GM12874 (cell line): ENCODE measurements around the gene KRTAP20-4.

ENCODE experiments used
- TF ChIP-seq, protein P1 (sequence below): IDR thresholded peaks from 2 replicates; pipeline ENCODE4 v1.5.1; 2011; ENCODE audit warnings: low read depth, mild to moderate bottlenecking, control low read depth, low read length, moderate library complexity; ENCODE audit not compliant: insufficient read depth

Gene KRTAP20-4

GRCh38 chr21:30620522-30620921 lies at the start of gene KRTAP20-4:
Gene KRTAP20-4 (plus strand): TSS chr21:30620627.
- TF ChIP-seq, protein P1, sequence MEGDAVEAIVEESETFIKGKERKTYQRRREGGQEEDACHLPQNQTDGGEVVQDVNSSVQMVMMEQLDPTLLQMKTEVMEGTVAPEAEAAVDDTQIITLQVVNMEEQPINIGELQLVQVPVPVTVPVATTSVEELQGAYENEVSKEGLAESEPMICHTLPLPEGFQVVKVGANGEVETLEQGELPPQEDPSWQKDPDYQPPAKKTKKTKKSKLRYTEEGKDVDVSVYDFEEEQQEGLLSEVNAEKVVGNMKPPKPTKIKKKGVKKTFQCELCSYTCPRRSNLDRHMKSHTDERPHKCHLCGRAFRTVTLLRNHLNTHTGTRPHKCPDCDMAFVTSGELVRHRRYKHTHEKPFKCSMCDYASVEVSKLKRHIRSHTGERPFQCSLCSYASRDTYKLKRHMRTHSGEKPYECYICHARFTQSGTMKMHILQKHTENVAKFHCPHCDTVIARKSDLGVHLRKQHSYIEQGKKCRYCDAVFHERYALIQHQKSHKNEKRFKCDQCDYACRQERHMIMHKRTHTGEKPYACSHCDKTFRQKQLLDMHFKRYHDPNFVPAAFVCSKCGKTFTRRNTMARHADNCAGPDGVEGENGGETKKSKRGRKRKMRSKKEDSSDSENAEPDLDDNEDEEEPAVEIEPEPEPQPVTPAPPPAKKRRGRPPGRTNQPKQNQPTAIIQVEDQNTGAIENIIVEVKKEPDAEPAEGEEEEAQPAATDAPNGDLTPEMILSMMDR: no peak

GRCh38 chr21:30577766-30578165 lies 42.7 kb upstream of the KRTAP20-4 start:
- TF ChIP-seq, protein P1: no peak

DNA sequence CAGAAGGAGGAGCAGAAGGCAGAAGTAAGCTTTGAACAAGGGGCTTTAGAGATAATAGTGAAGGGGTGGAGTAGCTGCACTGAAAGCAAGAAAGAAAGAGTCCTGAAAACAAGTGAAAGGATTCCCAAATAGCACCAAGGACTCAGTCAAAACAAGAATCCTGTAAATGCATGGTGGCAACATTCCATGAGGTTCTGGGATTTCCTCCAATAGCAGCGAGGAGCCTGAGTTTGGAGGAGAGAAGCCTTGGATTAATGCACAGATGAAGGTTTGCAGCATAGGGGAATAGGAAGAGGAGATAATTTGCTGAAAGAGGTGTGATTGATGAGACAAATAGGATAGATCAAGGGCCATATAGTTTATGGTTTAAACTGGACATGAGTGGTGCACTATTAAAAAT lies 41.1 kb upstream of the KRTAP20-4 start:
- TF ChIP-seq, protein P1: no peak

DNA sequence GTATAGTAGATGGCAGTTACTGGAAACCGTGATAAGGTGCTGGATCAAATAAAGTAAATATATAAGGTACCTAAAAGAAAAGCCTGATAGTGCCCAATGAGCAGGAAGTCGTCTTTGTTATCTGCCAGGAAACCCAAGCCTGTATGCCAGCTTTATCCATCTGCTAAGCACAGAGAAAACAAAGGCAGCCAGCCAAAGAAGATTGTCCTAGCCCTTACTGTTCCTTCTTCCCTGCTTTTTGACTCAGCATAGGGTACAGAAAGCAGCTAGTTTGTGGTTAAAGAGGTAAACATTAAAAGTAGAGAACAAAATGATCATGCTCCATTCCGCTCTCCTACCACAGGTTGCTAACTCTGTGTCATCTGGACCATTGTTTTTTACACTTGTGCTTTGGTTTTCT lies 40.3 kb upstream of the KRTAP20-4 start:
- TF ChIP-seq, protein P1: no peak

- TF ChIP-seq, protein P1: no peak
Observed at GRCh38 chr21:30582870-30583269, 37.6 kb upstream of the KRTAP20-4 start.

DNA sequence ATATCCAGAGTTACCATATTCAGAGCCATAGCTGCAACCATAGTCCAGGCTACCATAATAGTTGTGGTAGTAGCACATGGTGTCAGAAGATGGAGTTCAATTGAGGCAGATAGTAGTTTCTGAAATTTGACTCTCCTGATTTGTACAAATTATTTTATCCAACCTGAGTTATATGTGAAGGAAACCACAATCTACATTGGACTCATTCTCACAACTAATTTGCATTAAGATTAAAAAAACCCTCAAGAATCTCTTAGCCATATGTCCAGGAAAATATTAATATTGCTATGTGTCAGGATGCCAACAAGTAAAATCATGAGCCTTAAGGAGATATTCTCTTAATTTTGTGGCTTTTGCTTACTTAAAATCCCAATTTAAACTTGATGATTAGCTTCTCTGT lies 30.1 kb upstream of the KRTAP20-4 start, which contains the start of gene KRTAP22-2:
Gene KRTAP22-2, minus strand, starts transcription at position 101 of the 400 bp plus-strand sequence.
- TF ChIP-seq, protein P1: no peak

DNA sequence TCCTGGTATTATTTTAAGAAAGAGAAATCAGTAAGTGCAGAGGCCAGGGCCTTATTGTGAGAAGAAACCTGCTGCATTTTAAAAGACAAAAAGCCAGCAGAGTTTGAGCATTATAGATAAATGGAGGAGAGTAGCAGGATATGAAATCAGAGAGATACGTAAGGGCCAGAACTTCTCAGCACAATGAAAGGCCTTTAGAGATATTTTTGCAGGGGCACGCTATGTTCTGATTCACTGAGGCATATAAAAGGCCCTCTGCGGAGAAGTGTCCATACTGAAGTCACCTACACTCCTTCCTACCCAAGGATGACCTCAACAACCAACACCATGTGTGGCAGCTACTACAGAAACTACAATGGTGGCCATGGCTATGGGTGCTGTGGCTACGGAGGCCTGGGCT lies 28.3 kb upstream of the KRTAP20-4 start, which contains the start of gene KRTAP6-3:
Gene KRTAP6-3, plus strand, starts transcription at position 301 of the 400 bp plus-strand sequence. Its CDS starts 6 bp downstream, at position 307.
- TF ChIP-seq, protein P1: no peak

GRCh38 chr21:30598802-30599201 lies 21.6 kb upstream of the KRTAP20-4 start, which contains the start of gene KRTAP6-2:
Gene KRTAP6-2 (minus strand): TSS chr21:30598902. CDS start chr21:30598874, 28 bp downstream.
- TF ChIP-seq, protein P1: no peak
